HFF-Myc (cell line): ENCODE data around the gene GRK3.

Experiments
- DNase-seq: peaks from one replicate; pipeline ENCODE4 v3.0.0-alpha.2; 2011; ENCODE audit warnings: low read depth; ENCODE audit errors: extremely low read depth
- H3K4me3 ChIP-seq: replicated peaks from 2 replicates; pipeline ENCODE4 v1.5.1; 2011; ENCODE audit warnings: low read depth, mild to moderate bottlenecking, control low read depth, low read length
- CTCF ChIP-seq: IDR thresholded peaks from 2 replicates; pipeline ENCODE4 v1.5.1; 2012; ENCODE audit warnings: mild to moderate bottlenecking, low read depth, low read length, control low read depth; ENCODE audit errors: missing control alignments

Gene GRK3

GRCh38 chr22:25697181-25697664 lies 132.7 kb downstream of the GRK3 start:
- no peak overlapping the region for H3K4me3 ChIP-seq
- no peak for DNase-seq
- no peak for TF ChIP-seq CTCF

DNA sequence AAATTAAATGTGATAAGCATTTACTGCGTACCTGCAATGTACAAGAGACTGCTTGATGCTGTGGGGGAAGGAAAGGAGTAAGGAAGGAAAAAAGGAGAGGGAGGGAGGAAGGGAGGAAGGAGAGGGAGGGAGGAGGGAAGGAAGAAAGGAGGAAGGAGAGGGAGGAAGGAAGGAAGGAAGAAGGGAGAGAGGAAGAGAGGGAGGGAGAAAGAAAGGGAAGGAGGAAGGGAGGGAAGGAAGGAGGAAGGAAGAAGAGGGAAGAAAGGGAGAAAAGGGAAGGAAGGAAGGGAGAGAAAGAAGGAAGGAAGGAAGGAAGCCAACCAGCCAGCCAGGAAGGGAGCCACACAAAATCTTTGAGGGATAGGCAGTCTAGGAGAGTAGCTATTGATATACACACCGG lies 133.5 kb downstream of the GRK3 start:
- no peak for TF ChIP-seq CTCF
- no peak for DNase-seq
- no peak overlapping the region for H3K4me3 ChIP-seq

GRCh38 chr22:25698461-25698860 lies 134.0 kb downstream of the GRK3 start:
- H3K4me3 ChIP-seq = no peak overlapping the region
- no peak for TF ChIP-seq CTCF
- DNase-seq = no peak

GRCh38 chr22:25698978-25699377 lies 134.5 kb downstream of the GRK3 start:
- no peak for DNase-seq

DNA sequence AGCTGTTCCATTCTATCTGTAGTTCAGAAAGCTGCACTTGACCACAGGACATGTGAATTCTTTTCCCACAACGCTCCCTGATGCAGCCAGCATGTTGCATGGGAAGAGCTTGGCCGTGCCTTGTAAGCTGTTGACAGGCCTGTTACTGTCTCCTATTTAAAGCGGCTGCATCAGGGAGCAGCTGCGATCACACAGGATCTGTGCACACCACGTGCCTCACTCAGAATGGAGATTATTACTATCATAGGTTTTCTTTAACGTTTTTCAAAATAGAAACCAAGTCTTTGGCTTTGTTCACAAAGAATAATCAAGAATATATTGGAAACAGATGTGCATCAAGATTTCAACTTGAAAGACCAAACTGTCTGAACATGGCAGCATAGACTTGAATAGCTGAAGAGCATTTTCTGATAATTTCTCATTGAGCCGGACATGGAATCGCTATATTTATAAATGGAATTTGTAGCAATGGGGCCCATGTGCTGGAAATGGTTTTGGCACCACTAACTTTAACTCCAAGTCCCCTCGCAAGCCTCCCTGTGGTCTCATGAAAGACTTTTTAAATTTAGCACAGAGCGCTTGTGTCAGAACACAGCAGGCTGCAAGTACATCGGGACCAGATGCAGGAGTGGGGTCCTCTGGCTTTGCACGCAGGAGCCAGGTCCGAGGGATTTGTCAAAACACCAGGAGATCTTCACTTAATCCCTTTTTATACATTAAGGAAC lies 136.7 kb downstream of the GRK3 start:
- DNase-seq = peak; percentile 47
- no peak for TF ChIP-seq CTCF
- no peak overlapping the region for H3K4me3 ChIP-seq

More at GRCh38 chr22:25698978-25699377, 134.5 kb downstream of the GRK3 start:
- TF ChIP-seq CTCF = no peak
- H3K4me3 ChIP-seq = no peak overlapping the region

GRCh38 chr22:25702040-25702439 lies 137.6 kb downstream of the GRK3 start:
- H3K4me3 ChIP-seq = no peak overlapping the region
- peak; percentile 14 for TF ChIP-seq CTCF
- peak; percentile 6 for DNase-seq
